H9 (cell line): ENCODE results near the gene FXYD3. TPM values are rescaled to one million over a fixed set of nuclear protein-coding genes. Genes with fewer than 3 reads are reported as not detected.

Source experiments
- DNase-seq: peaks from one replicate; pipeline ENCODE4 v3.0.0-alpha.2; 2017
- H2AFZ ChIP-seq: one replicate; pipeline ENCODE4 v1.6.1; 2013; ENCODE audit warnings: mild to moderate bottlenecking, low read length, control low read depth, moderate library complexity
- H2AK5ac ChIP-seq: 2 replicates; pipeline ENCODE4 v1.6.1; 2013; ENCODE audit warnings: low read length, control low read depth, mixed read lengths; ENCODE audit not compliant: insufficient read length
- H2BK120ac ChIP-seq: one replicate; pipeline ENCODE4 v1.6.1; 2013; ENCODE audit warnings: low read depth, mild to moderate bottlenecking, low read length, control low read depth, inconsistent platforms; ENCODE audit not compliant: poor library complexity, severe bottlenecking
- H2BK12ac ChIP-seq: 2 replicates; pipeline ENCODE4 v1.6.1; 2013; ENCODE audit warnings: low read length, control low read depth, mixed read lengths, low read depth; ENCODE audit not compliant: insufficient read length
- H2BK15ac ChIP-seq: 2 replicates; pipeline ENCODE4 v1.6.1; 2013; ENCODE audit warnings: low read depth, low read length, control low read depth
- H2BK20ac ChIP-seq: one replicate; pipeline ENCODE4 v1.6.1; 2013; ENCODE audit warnings: low read depth, mild to moderate bottlenecking, low read length, control low read depth, inconsistent platforms; ENCODE audit not compliant: poor library complexity, severe bottlenecking
- H2BK5ac ChIP-seq: 2 replicates; pipeline ENCODE4 v1.6.1; 2013; ENCODE audit warnings: low read length, control low read depth, mixed read lengths; ENCODE audit not compliant: insufficient read length
- H3K14ac ChIP-seq: 2 replicates; pipeline ENCODE4 v1.6.1; 2013; ENCODE audit warnings: low read length, control low read depth; ENCODE audit not compliant: insufficient read depth
- H3K18ac ChIP-seq: 2 replicates; pipeline ENCODE4 v1.6.1; 2013; ENCODE audit warnings: low read depth, mild to moderate bottlenecking, mixed read lengths, low read length, control low read depth; ENCODE audit not compliant: insufficient read length
- H3K23ac ChIP-seq: 2 replicates; pipeline ENCODE4 v1.6.1; 2013; ENCODE audit warnings: low read length, control low read depth, mixed read lengths, low read depth; ENCODE audit not compliant: insufficient read length
- H3K23me2 ChIP-seq: 2 replicates; pipeline ENCODE4 v1.6.1; 2013; ENCODE audit warnings: low read depth, mild to moderate bottlenecking, mixed read lengths, low read length, control low read depth; ENCODE audit not compliant: insufficient read length, poor library complexity, severe bottlenecking
- H3K27ac ChIP-seq: 2 replicates; pipeline ENCODE4 v1.5.1; 2013; ENCODE audit warnings: low read length, control low read depth, mixed read lengths, low read depth; ENCODE audit not compliant: insufficient read length
- H3K27me3 ChIP-seq: 2 replicates; pipeline ENCODE4 v1.6.1; 2013; ENCODE audit warnings: low read length, control low read depth, inconsistent platforms; ENCODE audit not compliant: insufficient read depth
- H3K4ac ChIP-seq: 2 replicates; pipeline ENCODE4 v1.6.1; 2013; ENCODE audit warnings: low read depth, mild to moderate bottlenecking, control low read depth, inconsistent platforms, low read length, moderate library complexity
- H3K4me1 ChIP-seq: 2 replicates; pipeline ENCODE4 v1.6.1; 2013; ENCODE audit warnings: low read length, control low read depth, inconsistent platforms; ENCODE audit not compliant: insufficient read depth
- H3K4me2 ChIP-seq: 2 replicates; pipeline ENCODE4 v1.6.1; 2013; ENCODE audit warnings: low read length, control low read depth, mixed read lengths; ENCODE audit not compliant: insufficient read length, insufficient read depth
- H3K56ac ChIP-seq: 2 replicates; pipeline ENCODE4 v1.6.1; 2013; ENCODE audit warnings: low read depth, mild to moderate bottlenecking, mixed read lengths, low read length, control low read depth; ENCODE audit not compliant: insufficient read length
- H3K79me1 ChIP-seq: 2 replicates; pipeline ENCODE4 v1.6.1; 2013; ENCODE audit warnings: low read depth, mild to moderate bottlenecking, moderate library complexity, low read length, control low read depth, inconsistent platforms; ENCODE audit not compliant: insufficient read depth, poor library complexity, severe bottlenecking
- H3K79me2 ChIP-seq: 2 replicates; pipeline ENCODE4 v1.6.1; 2013; ENCODE audit warnings: low read length, control low read depth, inconsistent platforms; ENCODE audit not compliant: insufficient read depth
- H3K9ac ChIP-seq: 2 replicates; pipeline ENCODE4 v1.6.1; 2013; ENCODE audit warnings: low read length, control low read depth, mixed read lengths; ENCODE audit not compliant: insufficient read length; ENCODE audit errors: extremely low read depth
- H3K9me3 ChIP-seq: one replicate; pipeline ENCODE4 v1.6.1; 2013; ENCODE audit warnings: low read depth, low read length, inconsistent platforms; ENCODE audit not compliant: control insufficient read depth
- H3T11ph ChIP-seq: one replicate; pipeline ENCODE4 v1.6.1; 2013; ENCODE audit warnings: mild to moderate bottlenecking, low read length, control low read depth, inconsistent platforms
- H4K20me1 ChIP-seq: one replicate; pipeline ENCODE4 v1.6.1; 2013; ENCODE audit not compliant: control insufficient read depth, insufficient read length, insufficient read depth
- H4K5ac ChIP-seq: 2 replicates; pipeline ENCODE4 v1.6.1; 2013; ENCODE audit warnings: low read depth, mild to moderate bottlenecking, mixed read lengths, low read length, control low read depth; ENCODE audit not compliant: insufficient read length
- H4K8ac ChIP-seq: replicated peaks from 2 replicates; pipeline ENCODE4 v1.6.1; 2013; ENCODE audit warnings: low read length, control low read depth, mixed read lengths, low read depth; ENCODE audit not compliant: insufficient read length
- H4K91ac ChIP-seq: 2 replicates; pipeline ENCODE4 v1.6.1; 2013; ENCODE audit warnings: low read depth, mild to moderate bottlenecking, moderate library complexity, mixed read lengths, low read length, control low read depth; ENCODE audit not compliant: insufficient read length
- H3K27ac Mint-ChIP-seq, 3 experiments: 2 replicates in 2 of 3; 3 replicates in 1 of 3; pipeline ENCODE4 v1.8.0; 2020 to 2021; ENCODE audit warnings: mixed read lengths in 3 of 3, mild to moderate bottlenecking in 1 of 3, moderate library complexity in 1 of 3
- H3K27me3 Mint-ChIP-seq: 2 replicates; pipeline ENCODE4 v1.8.0; 2021; ENCODE audit warnings: low read depth, mild to moderate bottlenecking, moderate library complexity, mixed read lengths
- H3K36me3 Mint-ChIP-seq, 3 experiments: 2 replicates in 2 of 3; 3 replicates in 1 of 3; pipeline ENCODE4 v1.8.0; 2020 to 2021; ENCODE audit warnings: low read depth in 3 of 3, mixed read lengths in 3 of 3; ENCODE audit not compliant: insufficient read depth in 1 of 3
- H3K4me1 Mint-ChIP-seq, 2 experiments: 2 replicates each; pipeline ENCODE4 v1.8.0; 2020; ENCODE audit warnings: mixed read lengths in 2 of 2
- H3K4me3 Mint-ChIP-seq, 2 experiments: 2 replicates in 1 of 2; 3 replicates in 1 of 2; pipeline ENCODE4 v1.8.0; 2020 to 2021; ENCODE audit warnings: mild to moderate bottlenecking in 2 of 2, mixed read lengths in 2 of 2, moderate library complexity in 1 of 2
- H3K9me3 Mint-ChIP-seq, 2 experiments: 2 replicates in 1 of 2; 3 replicates in 1 of 2; pipeline ENCODE4 v1.8.0; 2020; ENCODE audit warnings: mild to moderate bottlenecking in 2 of 2, mixed read lengths in 2 of 2, moderate library complexity in 1 of 2
- WGBS: extraction: QIAGEN DNeasy Blood & Tissue Kit; methylation state at CpG from one replicate; pipeline ENCODE4 v1.1.7; 2013; ENCODE audit warnings: missing lambda C conversion rate, low lambda C conversion rate, mixed read lengths; ENCODE audit not compliant: insufficient read length; ENCODE audit errors: extremely low coverage; 5-methylcytosine and 5-hydroxymethylcytosine counted together
- total RNA-seq: library from RNA; stranded (reverse); gene quantifications from 2 replicates; pipeline ENCODE4 v1.2.1, GENCODE V29; 2021
- TF ChIP-seq, protein P1 (sequence below): fragments of 200-600 bp; sonication (generic); conservative IDR thresholded peaks from 3 replicates; pipeline ENCODE4 v1.8.0; 2021; ENCODE audit warnings: antibody characterized with exemption, mild to moderate bottlenecking

The FXYD3 gene
- total RNA-seq, 1 experiment from 2014 or later, result 1.5 TPM

- H3K4me3 Mint-ChIP-seq, result no peak overlapping the region
- H2AFZ ChIP-seq, result no peak overlapping the region
- H4K91ac ChIP-seq, result no peak overlapping the region
- H3K4me2 ChIP-seq, result no peak overlapping the region
- H3K27ac ChIP-seq, result no peak overlapping the region
- H3T11ph ChIP-seq, result no peak overlapping the region
- no peak overlapping the region; the same call in 1 of the 2 replicates for H3K14ac ChIP-seq
- no peak overlapping the region for H4K5ac ChIP-seq
- H3K23me2 ChIP-seq, result no peaks in the 10 kb centered on the region
- no peaks in the 10 kb centered on the region for H4K20me1 ChIP-seq
- no peak overlapping the region for H3K9ac ChIP-seq
- no peaks in the 10 kb centered on the region; the same call in 1 of the 2 replicates for H3K27me3 ChIP-seq
- no peaks in the 10 kb centered on the region for H3K79me2 ChIP-seq
- no peak overlapping the region for H3K27ac Mint-ChIP-seq
- TF ChIP-seq, protein P1, sequence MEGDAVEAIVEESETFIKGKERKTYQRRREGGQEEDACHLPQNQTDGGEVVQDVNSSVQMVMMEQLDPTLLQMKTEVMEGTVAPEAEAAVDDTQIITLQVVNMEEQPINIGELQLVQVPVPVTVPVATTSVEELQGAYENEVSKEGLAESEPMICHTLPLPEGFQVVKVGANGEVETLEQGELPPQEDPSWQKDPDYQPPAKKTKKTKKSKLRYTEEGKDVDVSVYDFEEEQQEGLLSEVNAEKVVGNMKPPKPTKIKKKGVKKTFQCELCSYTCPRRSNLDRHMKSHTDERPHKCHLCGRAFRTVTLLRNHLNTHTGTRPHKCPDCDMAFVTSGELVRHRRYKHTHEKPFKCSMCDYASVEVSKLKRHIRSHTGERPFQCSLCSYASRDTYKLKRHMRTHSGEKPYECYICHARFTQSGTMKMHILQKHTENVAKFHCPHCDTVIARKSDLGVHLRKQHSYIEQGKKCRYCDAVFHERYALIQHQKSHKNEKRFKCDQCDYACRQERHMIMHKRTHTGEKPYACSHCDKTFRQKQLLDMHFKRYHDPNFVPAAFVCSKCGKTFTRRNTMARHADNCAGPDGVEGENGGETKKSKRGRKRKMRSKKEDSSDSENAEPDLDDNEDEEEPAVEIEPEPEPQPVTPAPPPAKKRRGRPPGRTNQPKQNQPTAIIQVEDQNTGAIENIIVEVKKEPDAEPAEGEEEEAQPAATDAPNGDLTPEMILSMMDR, result no peak
- no peak overlapping the region for H2BK20ac ChIP-seq
- H4K8ac ChIP-seq, result no peak overlapping the region
- no peaks in the 10 kb centered on the region for H3K79me1 ChIP-seq
- H2BK5ac ChIP-seq, result no peak overlapping the region
- no peak overlapping the region for H2BK120ac ChIP-seq
- no peak overlapping the region for H2BK12ac ChIP-seq
- no peak for DNase-seq
- no peak overlapping the region for H3K18ac ChIP-seq
- H3K36me3 Mint-ChIP-seq, result peaks cover 0 to under 1% (median 0%) of the 10 kb centered on the region in 3 experiments; a peak in 1 of 7 replicates
- H3K27me3 Mint-ChIP-seq, result peaks cover 17% of the 10 kb centered on the region
- H3K4me1 Mint-ChIP-seq, result peaks cover 9 to 16% of the 10 kb centered on the region in 2 experiments
- H3K56ac ChIP-seq, result no peak overlapping the region
- H3K4me1 ChIP-seq, result no peaks in the 10 kb centered on the region
- no peak overlapping the region for H3K4ac ChIP-seq
- H3K23ac ChIP-seq, result no peak overlapping the region
- H3K9me3 Mint-ChIP-seq, result no peaks in the 10 kb centered on the region; a peak in 1 of 5 replicates
- no peak overlapping the region for H2BK15ac ChIP-seq
- H3K9me3 ChIP-seq, result no peaks in the 10 kb centered on the region
- H2AK5ac ChIP-seq, result no peak overlapping the region
- WGBS, result no CpG with 5 or more reads among the region's 11 CpGs
These were observed 18.2 kb downstream of the FXYD3 start for GRCh38 chr19:35133826-35134225.
